ENCODE results near the gene HRAS. TPM values are rescaled to one million over a fixed set of nuclear protein-coding genes. Genes with fewer than 3 reads are reported as not detected.

The HRAS gene
- polyA plus RNA-seq, 2 donors = 163 to 257 TPM

- WGBS, 2 donors = 1% methylated on average over 63 to 95 of the region's 95 CpGs
- H3K4me1 ChIP-seq (ENCODE audit: control insufficient read depth in 2 of 2, insufficient read depth in 2 of 2, low read length in 1 of 2) = peaks cover 3 to 21% of the 10 kb centered on the region in 2 donors
- no peaks in the 10 kb centered on the region for H3K9me3 ChIP-seq (ENCODE audit: control insufficient read depth in 2 of 2, insufficient read depth in 1 of 2, low read depth in 1 of 2, low read length in 1 of 2)
- H3K36me3 ChIP-seq (ENCODE audit: control insufficient read depth in 2 of 2, insufficient read depth in 2 of 2, low read length in 1 of 2) = peaks cover 0 to 15% of the 10 kb centered on the region in 2 donors
- peak within 1 kb of the TSS; percentile 84 to 92 for H3K27ac ChIP-seq (ENCODE audit: low read depth in 2 of 2, low read length in 1 of 2)
- no peaks in the 10 kb centered on the region for H3K27me3 ChIP-seq (ENCODE audit: control insufficient read depth in 1 of 2, insufficient read depth in 2 of 2, low read length in 2 of 2)
- peak within 1 kb of the TSS; percentile 78 to 80 for H3K4me3 ChIP-seq (ENCODE audit: low read depth in 1 of 2, low read length in 2 of 2)
These were observed 25.1 kb upstream of the HRAS start, which contains the start of the genes LMNTD2 and RASSF7 for GRCh38 chr11:560305-561147. Gene LMNTD2, minus strand, starts transcription at chr11:560738. Its CDS starts 22 bp downstream, at chr11:560716. Gene RASSF7, plus strand, starts transcription at chr11:560970. Its CDS starts 799 bp downstream, at chr11:561769.

- Histone ChIP-seq H3K4me1 (ENCODE audit: control insufficient read depth in 2 of 2, insufficient read depth in 2 of 2, low read length in 1 of 2) (peaks cover 6 to 21% of the 10 kb centered on the region in 2 donors), H3K36me3 (ENCODE audit: control insufficient read depth in 2 of 2, insufficient read depth in 2 of 2, low read length in 1 of 2) (peaks cover 0 to 15% of the 10 kb centered on the region in 2 donors), H3K27ac (ENCODE audit: low read depth in 2 of 2, low read length in 1 of 2) (peak overlapping the region; percentile 82 to 84), H3K4me3 (ENCODE audit: low read depth in 1 of 2, low read length in 2 of 2) (peak overlapping the region; percentile 62 to 80), H3K9me3 (ENCODE audit: control insufficient read depth in 2 of 2, insufficient read depth in 1 of 2, low read depth in 1 of 2, low read length in 1 of 2) (no peaks in the 10 kb centered on the region), H3K27me3 (ENCODE audit: control insufficient read depth in 1 of 2, insufficient read depth in 2 of 2, low read length in 2 of 2) (no peaks in the 10 kb centered on the region)
- 64 to 67% methylated on average over 18 of the region's 18 CpGs for WGBS, 2 donors
These were observed 24.4 kb upstream of the HRAS start for GRCh38 chr11:559712-560304.

- Histone ChIP-seq H3K9me3 (ENCODE audit: control insufficient read depth in 2 of 2, insufficient read depth in 1 of 2, low read depth in 1 of 2, low read length in 1 of 2) (no peaks in the 10 kb centered on the region), H3K27me3 (ENCODE audit: control insufficient read depth in 1 of 2, insufficient read depth in 2 of 2, low read length in 2 of 2) (no peaks in the 10 kb centered on the region), H3K36me3 (ENCODE audit: control insufficient read depth in 2 of 2, insufficient read depth in 2 of 2, low read length in 1 of 2) (peaks cover 0 to 15% of the 10 kb centered on the region in 2 donors), H3K4me1 (ENCODE audit: control insufficient read depth in 2 of 2, insufficient read depth in 2 of 2, low read length in 1 of 2) (peaks cover 6 to 25% of the 10 kb centered on the region in 2 donors), H3K27ac (ENCODE audit: low read depth in 2 of 2, low read length in 1 of 2) (no peak overlapping the region), H3K4me3 (ENCODE audit: low read depth in 1 of 2, low read length in 2 of 2) (no peak overlapping the region)
- 81% methylated on average over 15 of the region's 15 CpGs for WGBS, 2 donors
These were observed 23.7 kb upstream of the HRAS start for GRCh38 chr11:559020-559620.

- H3K4me1 ChIP-seq (ENCODE audit: control insufficient read depth in 2 of 2, insufficient read depth in 2 of 2, low read length in 1 of 2) = peaks cover 6 to 21% of the 10 kb centered on the region in 2 donors
- no peak overlapping the region for H3K4me3 ChIP-seq (ENCODE audit: low read depth in 1 of 2, low read length in 2 of 2)
- H3K36me3 ChIP-seq (ENCODE audit: control insufficient read depth in 2 of 2, insufficient read depth in 2 of 2, low read length in 1 of 2) = peaks cover 0 to 12% of the 10 kb centered on the region in 2 donors
- 89 to 90% methylated on average over 17 to 20 of the region's 20 CpGs for WGBS, 2 donors
- no peaks in the 10 kb centered on the region for H3K9me3 ChIP-seq (ENCODE audit: control insufficient read depth in 2 of 2, insufficient read depth in 1 of 2, low read depth in 1 of 2, low read length in 1 of 2)
- no peaks in the 10 kb centered on the region for H3K27me3 ChIP-seq (ENCODE audit: control insufficient read depth in 1 of 2, insufficient read depth in 2 of 2, low read length in 2 of 2)
- no peak overlapping the region for H3K27ac ChIP-seq (ENCODE audit: low read depth in 2 of 2, low read length in 1 of 2)
These were observed 23.1 kb upstream of the HRAS start for GRCh38 chr11:558503-558902.

- WGBS, 2 donors = 84 to 87% methylated on average over 23 to 24 of the region's 24 CpGs
- Histone ChIP-seq H3K9me3 (ENCODE audit: control insufficient read depth in 2 of 2, insufficient read depth in 1 of 2, low read depth in 1 of 2, low read length in 1 of 2) (no peaks in the 10 kb centered on the region), H3K36me3 (ENCODE audit: control insufficient read depth in 2 of 2, insufficient read depth in 2 of 2, low read length in 1 of 2) (peaks cover 0 to 6% of the 10 kb centered on the region in 2 donors), H3K27ac (ENCODE audit: low read depth in 2 of 2, low read length in 1 of 2) (no peak overlapping the region), H3K4me3 (ENCODE audit: low read depth in 1 of 2, low read length in 2 of 2) (no peak overlapping the region), H3K27me3 (ENCODE audit: control insufficient read depth in 1 of 2, insufficient read depth in 2 of 2, low read length in 2 of 2) (no peaks in the 10 kb centered on the region), H3K4me1 (ENCODE audit: control insufficient read depth in 2 of 2, insufficient read depth in 2 of 2, low read length in 1 of 2) (peaks cover 6 to 18% of the 10 kb centered on the region in 2 donors)
These were observed 22.2 kb upstream of the HRAS start for GRCh38 chr11:557328-558132.

- no peaks in the 10 kb centered on the region for H3K9me3 ChIP-seq (ENCODE audit: control insufficient read depth in 2 of 2, insufficient read depth in 1 of 2, low read depth in 1 of 2, low read length in 1 of 2)
- no peaks in the 10 kb centered on the region for H3K36me3 ChIP-seq (ENCODE audit: control insufficient read depth in 2 of 2, insufficient read depth in 2 of 2, low read length in 1 of 2)
- H3K27me3 ChIP-seq (ENCODE audit: control insufficient read depth in 1 of 2, insufficient read depth in 2 of 2, low read length in 2 of 2) = no peaks in the 10 kb centered on the region
- WGBS, 2 donors = 82 to 83% methylated on average over 19 to 22 of the region's 22 CpGs
- H3K4me1 ChIP-seq (ENCODE audit: control insufficient read depth in 2 of 2, insufficient read depth in 2 of 2, low read length in 1 of 2) = peaks cover 6 to 11% of the 10 kb centered on the region in 2 donors
- H3K4me3 ChIP-seq (ENCODE audit: low read depth in 1 of 2, low read length in 2 of 2) = no peak overlapping the region
- no peak overlapping the region for H3K27ac ChIP-seq (ENCODE audit: low read depth in 2 of 2, low read length in 1 of 2)
These were observed 21.4 kb upstream of the HRAS start for GRCh38 chr11:556662-557256.

- Histone ChIP-seq H3K27ac (ENCODE audit: low read depth in 2 of 2, low read length in 1 of 2) (peak overlapping the region in 1 of 2 donors; percentile 14), H3K36me3 (ENCODE audit: control insufficient read depth in 2 of 2, insufficient read depth in 2 of 2, low read length in 1 of 2) (no peaks in the 10 kb centered on the region), H3K4me3 (ENCODE audit: low read depth in 1 of 2, low read length in 2 of 2) (peak overlapping the region; percentile 39 to 40)
These were observed 20.6 kb upstream of the HRAS start for GRCh38 chr11:555780-556661.

GRCh38 chr11:555227-555779 is 19.9 kb upstream of the HRAS start:
- H3K27me3 ChIP-seq (ENCODE audit: control insufficient read depth in 1 of 2, insufficient read depth in 2 of 2, low read length in 2 of 2) = no peaks in the 10 kb centered on the region
- H3K4me1 ChIP-seq (ENCODE audit: control insufficient read depth in 2 of 2, insufficient read depth in 2 of 2, low read length in 1 of 2) = peaks cover 3 to 10% of the 10 kb centered on the region in 2 donors
- H3K4me3 ChIP-seq (ENCODE audit: low read depth in 1 of 2, low read length in 2 of 2) = peak overlapping the region; percentile 39 to 40
- no peaks in the 10 kb centered on the region for H3K9me3 ChIP-seq (ENCODE audit: control insufficient read depth in 2 of 2, insufficient read depth in 1 of 2, low read depth in 1 of 2, low read length in 1 of 2)
- 1 to 2% methylated on average over 35 to 56 of the region's 57 CpGs for WGBS, 2 donors
- no peak overlapping the region for H3K27ac ChIP-seq (ENCODE audit: low read depth in 2 of 2, low read length in 1 of 2)
- peaks cover 0 to 2% of the 10 kb centered on the region in 2 donors for H3K36me3 ChIP-seq (ENCODE audit: control insufficient read depth in 2 of 2, insufficient read depth in 2 of 2, low read length in 1 of 2)

More at GRCh38 chr11:555780-556661, 20.6 kb upstream of the HRAS start:
- H3K27me3 ChIP-seq (ENCODE audit: control insufficient read depth in 1 of 2, insufficient read depth in 2 of 2, low read length in 2 of 2) = no peaks in the 10 kb centered on the region
- H3K9me3 ChIP-seq (ENCODE audit: control insufficient read depth in 2 of 2, insufficient read depth in 1 of 2, low read depth in 1 of 2, low read length in 1 of 2) = no peaks in the 10 kb centered on the region
- WGBS, 2 donors = 8 to 10% methylated on average over 95 to 104 of the region's 104 CpGs
- H3K4me1 ChIP-seq (ENCODE audit: control insufficient read depth in 2 of 2, insufficient read depth in 2 of 2, low read length in 1 of 2) = peaks cover 3 to 11% of the 10 kb centered on the region in 2 donors
